HepG2 (cell line): ENCODE results near the gene ZNF865. TPM values are rescaled to one million over a fixed set of nuclear protein-coding genes. Genes with fewer than 3 reads are reported as not detected.
A peak's percentile ranks its signal among the peaks of the same experiment; 100 is the strongest.

Experiments used
- EHMT2 ChIP-seq: fragments of 200-600 bp; sonication (generic); IDR thresholded peaks from 2 replicates; pipeline ENCODE4 v1.7.0; 2017; ENCODE audit warnings: antibody characterized with exemption, low read depth, low read length, borderline replicate concordance
- ELF4 ChIP-seq: sonication (generic); formaldehyde crosslinking; IDR thresholded peaks from 2 replicates; pipeline ENCODE4 v1.5.0; 2020; ENCODE audit warnings: missing genetic modification reagents, mild to moderate bottlenecking, moderate library complexity, borderline replicate concordance
- JUN ChIP-seq: sonication (generic); formaldehyde crosslinking; IDR thresholded peaks from 2 replicates; pipeline ENCODE4 v1.4.0; 2020; ENCODE audit warnings: mild to moderate bottlenecking, missing genetic modification reagents
- MIER2 ChIP-seq: IDR thresholded peaks from 2 replicates; pipeline ENCODE4 v1.6.1; 2016; ENCODE audit warnings: missing biosample characterization, missing genetic modification reagents
- MLXIP ChIP-seq: sonication (generic); formaldehyde crosslinking; IDR thresholded peaks from 2 replicates; pipeline ENCODE4 v1.9.0; 2021; ENCODE audit warnings: missing genetic modification reagents, borderline replicate concordance
- MTF1 ChIP-seq: sonication (generic); formaldehyde crosslinking; IDR thresholded peaks from 2 replicates; pipeline ENCODE4 v1.5.0; 2020; ENCODE audit warnings: missing genetic modification reagents
- NFKBIZ ChIP-seq: IDR thresholded peaks from 2 replicates; pipeline ENCODE4 v1.6.1; 2018; ENCODE audit warnings: missing genetic modification reagents, missing compliant biosample characterization
- NFYB ChIP-seq: sonication (generic); formaldehyde crosslinking; IDR thresholded peaks from 2 replicates; pipeline ENCODE4 v1.4.0; 2020; ENCODE audit warnings: missing genetic modification reagents
- REL ChIP-seq: sonication (generic); formaldehyde crosslinking; conservative IDR thresholded peaks from 2 replicates; pipeline ENCODE4 v1.8.0; 2022; ENCODE audit warnings: mild to moderate bottlenecking, missing genetic modification reagents, moderate library complexity
- SP4 ChIP-seq: sonication (generic); formaldehyde crosslinking; IDR thresholded peaks from 2 replicates; pipeline ENCODE4 v1.8.1; 2023; ENCODE audit warnings: mild to moderate bottlenecking, missing genetic modification reagents
- SRF ChIP-seq: IDR thresholded peaks from 2 replicates; pipeline ENCODE4 v1.6.1; 2011; ENCODE audit warnings: mild to moderate bottlenecking, low read depth, low read length, moderate library complexity
- TSC22D2 ChIP-seq: sonication (generic); formaldehyde crosslinking; IDR thresholded peaks from 2 replicates; pipeline ENCODE4 v1.5.1; 2020; ENCODE audit warnings: missing genetic modification reagents, mild to moderate bottlenecking, borderline replicate concordance
- ZBTB7B ChIP-seq: sonication (generic); formaldehyde crosslinking; IDR thresholded peaks from 2 replicates; pipeline ENCODE4 v1.4.0; 2020; ENCODE audit warnings: missing genetic modification reagents
- ZBTB8A ChIP-seq: sonication (generic); formaldehyde crosslinking; IDR thresholded peaks from 2 replicates; pipeline ENCODE4 v1.4.0; 2020; ENCODE audit warnings: mild to moderate bottlenecking, low read depth, missing genetic modification reagents, borderline replicate concordance
- ZFX ChIP-seq: sonication (generic); formaldehyde crosslinking; IDR thresholded peaks from 2 replicates; pipeline ENCODE4 v1.4.0; 2020; ENCODE audit warnings: mild to moderate bottlenecking, low read depth, missing genetic modification reagents, moderate library complexity
- ZNF276 ChIP-seq: sonication (generic); formaldehyde crosslinking; IDR thresholded peaks from 2 replicates; pipeline ENCODE4 v1.4.0; 2020; ENCODE audit warnings: mild to moderate bottlenecking, low read depth, missing genetic modification reagents
- ZNF33A ChIP-seq: sonication (generic); formaldehyde crosslinking; IDR thresholded peaks from 2 replicates; pipeline ENCODE4 v1.5.1; 2020; ENCODE audit warnings: missing genetic modification reagents, mild to moderate bottlenecking, moderate library complexity, borderline replicate concordance
- ZNF382 ChIP-seq: sonication (generic); formaldehyde crosslinking; IDR thresholded peaks from 2 replicates; pipeline ENCODE4 v1.5.0; 2020; ENCODE audit warnings: missing genetic modification reagents, mild to moderate bottlenecking, borderline replicate concordance
- ZNF713 ChIP-seq: sonication (generic); formaldehyde crosslinking; IDR thresholded peaks from 2 replicates; pipeline ENCODE4 v1.4.0; 2020; ENCODE audit warnings: mild to moderate bottlenecking, missing genetic modification reagents
- ZNF724P ChIP-seq: sonication (generic); formaldehyde crosslinking; IDR thresholded peaks from 2 replicates; pipeline ENCODE4 v1.8.0; 2022; ENCODE audit warnings: missing genetic modification reagents, borderline replicate concordance
- ZNF879 ChIP-seq: sonication (generic); formaldehyde crosslinking; IDR thresholded peaks from 2 replicates; pipeline ENCODE4 v1.8.1; 2023; ENCODE audit warnings: missing genetic modification reagents
- ZSCAN31 ChIP-seq: sonication (generic); formaldehyde crosslinking; IDR thresholded peaks from 2 replicates; pipeline ENCODE4 v1.5.0; 2020; ENCODE audit warnings: low read depth, mild to moderate bottlenecking, missing genetic modification reagents
- polyA plus RNA-seq, 8 experiments: library from polyadenylated mRNA; depleted of rRNA in 3 of 8; stranded (reverse) in 7 of 8; unstranded in 1 of 8; fragments of >200 nt; fragmentation: Illumina TruSeq in 4 of 8; extraction: Trizol in 4 of 8; gene quantifications; 2 replicates each; pipeline versions ENCODE4 v1.2.1 to v1.2.3, GENCODE V29; 2011 to 2016; ENCODE audit warnings: low read depth in 4 of 8, missing spikeins in 1 of 8, mixed read lengths in 1 of 8; ENCODE audit not compliant: insufficient read depth in 1 of 8
- total RNA-seq, 5 experiments: library from RNA; depleted of rRNA; stranded (reverse); fragments of >200 nt; fragmentation: Illumina TruSeq; extraction: Trizol; gene quantifications; 2 replicates each; pipeline ENCODE4 v1.2.3, GENCODE V29; 2016; ENCODE audit warnings: low read depth in 1 of 5
- TF ChIP-seq, protein P1 (sequence below): sonication (generic); formaldehyde crosslinking; IDR thresholded peaks from 2 replicates; pipeline ENCODE4 v1.5.0; 2020; ENCODE audit warnings: mild to moderate bottlenecking, missing genetic modification reagents

The ZNF865 gene
- total and polyA plus RNA-seq, 2 of the 13 experiments (the other 11 are each of a cell fraction or from before 2014, with no cell fraction given): 0.93 to 1.0 TPM

DNA sequence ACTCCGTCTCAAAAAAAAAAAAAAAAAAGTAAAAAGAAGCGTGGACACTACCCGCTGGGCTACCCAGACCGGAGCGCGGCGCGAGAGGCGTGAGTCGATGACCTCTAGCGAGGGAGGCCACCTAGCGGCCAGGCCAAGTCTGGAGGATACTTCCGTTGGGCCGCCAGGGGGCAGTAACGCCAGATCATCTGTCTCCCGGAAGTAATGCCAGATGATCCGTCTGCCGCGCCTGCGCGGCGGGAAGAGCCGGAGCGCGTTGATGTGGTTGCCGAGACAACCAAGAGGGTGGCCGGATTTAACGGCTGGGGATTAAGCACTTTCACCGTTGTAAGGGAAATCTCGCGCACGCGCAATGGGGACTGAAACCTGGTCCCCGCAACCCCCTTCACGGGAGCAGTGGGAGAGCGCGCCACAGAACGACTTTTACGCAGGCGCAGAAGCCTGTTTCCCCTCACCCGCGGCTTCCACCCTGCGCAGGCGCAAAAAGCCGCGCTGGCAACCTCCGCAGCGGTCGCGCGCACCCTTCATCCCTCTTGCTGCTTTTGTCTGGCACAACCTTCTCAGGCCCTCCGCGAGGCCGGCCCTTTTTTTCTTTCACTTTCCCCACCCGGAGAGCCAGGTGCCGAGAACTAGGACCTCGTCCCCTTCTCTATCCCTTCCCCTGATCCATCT, 48.3 kb downstream of the ZNF865 start (continued):
- TF ChIP-seq MLXIP (CRISPR knock-in tag) (no peak), ZNF879 (CRISPR knock-in tag) (no peak), JUN (no peak), MIER2 (CRISPR knock-in tag) (peak; percentile 15; the same call in 1 of the 2 replicates), SP4 (CRISPR knock-in tag) (peak; percentile 65), MTF1 (CRISPR knock-in tag) (no peak), TSC22D2 (no peak), ZNF713 (CRISPR knock-in tag) (no peak), REL (CRISPR knock-in tag) (0 out of 2 replicates have a peak, but pooled peaks have one; percentile 53), ZFX (peak; percentile 66), ZNF276 (CRISPR knock-in tag) (0 out of 2 replicates have a peak, but pooled peaks have one; percentile 39), ELF4 (CRISPR knock-in tag) (peak; percentile 84; the same call in 1 of the 2 replicates), NFKBIZ (no peak), ZSCAN31 (no peak), ZBTB8A (CRISPR knock-in tag) (no peak), NFYB (no peak), ZNF382 (CRISPR knock-in tag) (no peak), EHMT2 (no peak), ZNF33A (no peak), ZBTB7B (CRISPR knock-in tag) (no peak), SRF (no peak), ZNF724P (CRISPR knock-in tag) (no peak)
- TF ChIP-seq, protein P1, sequence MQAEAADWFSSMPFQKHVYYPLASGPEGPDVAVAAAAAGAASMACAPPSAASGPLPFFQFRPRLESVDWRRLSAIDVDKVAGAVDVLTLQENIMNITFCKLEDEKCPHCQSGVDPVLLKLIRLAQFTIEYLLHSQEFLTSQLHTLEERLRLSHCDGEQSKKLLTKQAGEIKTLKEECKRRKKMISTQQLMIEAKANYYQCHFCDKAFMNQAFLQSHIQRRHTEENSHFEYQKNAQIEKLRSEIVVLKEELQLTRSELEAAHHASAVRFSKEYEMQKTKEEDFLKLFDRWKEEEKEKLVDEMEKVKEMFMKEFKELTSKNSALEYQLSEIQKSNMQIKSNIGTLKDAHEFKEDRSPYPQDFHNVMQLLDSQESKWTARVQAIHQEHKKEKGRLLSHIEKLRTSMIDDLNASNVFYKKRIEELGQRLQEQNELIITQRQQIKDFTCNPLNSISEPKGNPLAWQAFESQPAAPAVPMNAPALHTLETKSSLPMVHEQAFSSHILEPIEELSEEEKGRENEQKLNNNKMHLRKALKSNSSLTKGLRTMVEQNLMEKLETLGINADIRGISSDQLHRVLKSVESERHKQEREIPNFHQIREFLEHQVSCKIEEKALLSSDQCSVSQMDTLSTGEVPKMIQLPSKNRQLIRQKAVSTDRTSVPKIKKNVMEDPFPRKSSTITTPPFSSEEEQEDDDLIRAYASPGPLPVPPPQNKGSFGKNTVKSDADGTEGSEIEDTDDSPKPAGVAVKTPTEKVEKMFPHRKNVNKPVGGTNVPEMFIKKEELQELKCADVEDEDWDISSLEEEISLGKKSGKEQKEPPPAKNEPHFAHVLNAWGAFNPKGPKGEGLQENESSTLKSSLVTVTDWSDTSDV: no peak
